Mucosa of stomach (tissue), 1 donor: ENCODE data around the gene PATJ.
"Not testable (repeated sequence)": the region's sequence is repeated elsewhere in the genome, so short reads cannot be mapped to it uniquely, and the experiment has no call there.

Experiments used
- H3K27me3 ChIP-seq: one replicate; pipeline ENCODE4 v1.7.0; 2013; ENCODE audit warnings: mild to moderate bottlenecking, low read length; ENCODE audit not compliant: control insufficient read depth, insufficient read depth
- H3K36me3 ChIP-seq: one replicate; pipeline ENCODE4 v1.7.0; 2013; ENCODE audit warnings: low read length; ENCODE audit not compliant: control insufficient read depth, insufficient read depth
- H3K4me1 ChIP-seq: one replicate; pipeline ENCODE4 v1.7.0; 2013; ENCODE audit warnings: mild to moderate bottlenecking, low read length; ENCODE audit not compliant: control insufficient read depth, insufficient read depth
- H3K4me3 ChIP-seq: one replicate; pipeline ENCODE4 v1.7.0; 2013; ENCODE audit warnings: low read length
- H3K9ac ChIP-seq: one replicate; pipeline ENCODE4 v1.7.0; 2013; ENCODE audit warnings: mild to moderate bottlenecking, low read length, moderate library complexity
- H3K9me3 ChIP-seq: one replicate; pipeline ENCODE4 v1.7.0; 2013; ENCODE audit warnings: mild to moderate bottlenecking, low read length, moderate library complexity; ENCODE audit not compliant: control insufficient read depth
- donor health status: Pancreatic carcinoma.

Gene PATJ

DNA sequence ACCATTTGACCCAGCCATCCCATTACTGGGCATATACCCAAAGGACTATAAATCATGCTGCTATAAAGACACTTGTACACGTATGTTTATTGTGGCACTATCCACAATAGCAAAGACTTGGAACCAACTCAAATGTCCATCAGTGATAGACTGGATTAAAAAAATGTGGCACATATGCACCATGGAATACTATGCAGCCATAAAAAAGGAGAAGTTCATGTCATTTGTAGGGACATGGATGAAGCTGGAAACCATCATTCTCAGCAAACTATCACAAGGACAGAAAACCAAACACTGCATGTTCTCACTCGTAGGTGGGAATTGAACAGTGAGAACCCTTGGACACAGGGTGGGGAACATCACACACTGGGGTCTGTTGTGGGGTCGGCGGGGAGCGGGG lies 206.4 kb downstream of the PATJ start:
- H3K27me3 ChIP-seq, H3K9ac ChIP-seq, H3K4me1 ChIP-seq: not testable (repeated sequence)

DNA sequence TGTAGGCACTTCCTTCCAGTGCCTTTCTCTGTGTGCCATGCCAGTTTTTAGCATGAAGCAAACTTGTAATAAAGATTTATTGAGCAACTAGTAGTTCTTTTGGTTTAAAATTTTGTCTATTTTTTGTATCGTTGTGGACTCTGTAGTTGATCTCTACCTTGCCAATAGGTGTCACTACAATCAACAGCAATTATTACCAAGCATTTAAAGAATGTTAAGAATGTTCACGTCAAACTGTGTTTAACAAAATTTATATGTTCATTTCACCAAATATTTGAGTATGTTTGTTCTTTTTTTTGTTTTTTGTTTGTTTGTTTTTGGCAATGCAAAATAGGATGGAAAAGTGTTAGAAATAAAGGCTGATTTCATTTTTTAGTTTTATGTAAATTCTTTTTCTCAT lies 208.1 kb downstream of the PATJ start:
- H3K4me3 ChIP-seq: no peak overlapping the region
- no peaks in the 10 kb centered on the region for H3K4me1 ChIP-seq
- no peaks in the 10 kb centered on the region for H3K27me3 ChIP-seq
- no peaks in the 10 kb centered on the region for H3K9me3 ChIP-seq
- no peaks in the 10 kb centered on the region for H3K36me3 ChIP-seq
- H3K9ac ChIP-seq: no peak overlapping the region

More for the DNA sequence above, 206.4 kb downstream of the PATJ start:
- not testable (repeated sequence) for H3K4me3 ChIP-seq, H3K36me3 ChIP-seq, H3K9me3 ChIP-seq

DNA sequence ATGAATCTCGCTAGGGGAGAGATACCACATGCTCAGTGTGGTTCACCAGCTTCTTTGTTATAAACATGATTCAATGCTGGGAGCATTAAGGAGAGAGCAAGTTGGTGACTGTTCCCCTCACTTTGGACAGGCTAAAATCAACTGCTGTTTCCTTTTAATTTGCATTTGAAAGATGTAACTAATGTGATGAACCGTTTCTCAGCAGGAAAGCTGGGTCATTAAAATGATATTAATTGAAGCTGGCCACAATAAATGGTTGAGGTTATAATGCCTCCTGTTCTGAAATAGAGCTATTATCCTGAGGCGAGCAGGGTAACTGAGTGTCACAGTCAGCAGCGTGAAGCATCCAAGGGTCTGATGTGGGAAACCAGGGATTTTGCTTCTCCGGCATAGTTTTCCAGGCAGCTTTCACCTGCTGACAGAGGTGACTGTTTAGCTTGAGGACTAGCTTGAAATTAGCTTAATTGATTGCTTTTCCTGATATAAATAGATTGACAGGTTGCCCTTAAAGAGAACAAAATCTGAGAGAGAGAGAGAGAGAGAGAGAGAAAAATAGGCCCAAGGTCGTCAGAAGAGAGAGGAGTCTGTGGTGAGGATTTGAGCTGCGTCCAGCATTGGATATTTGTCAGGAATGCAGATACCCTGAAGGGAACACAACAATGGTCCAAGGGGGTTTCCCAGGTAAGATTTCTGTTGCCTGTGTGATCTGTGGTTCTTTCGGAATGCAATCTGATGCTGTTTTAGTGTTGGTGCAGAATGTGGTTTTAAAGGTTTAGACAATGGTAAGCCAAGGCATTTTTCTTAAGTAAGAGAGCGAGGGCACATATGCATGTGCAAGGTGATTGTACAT lies 209.7 kb downstream of the PATJ start:
- Histone ChIP-seq H3K4me1 (no peaks in the 10 kb centered on the region), H3K27me3 (no peaks in the 10 kb centered on the region), H3K9ac (no peak overlapping the region), H3K9me3 (no peaks in the 10 kb centered on the region), H3K36me3 (no peaks in the 10 kb centered on the region), H3K4me3 (no peak overlapping the region)

DNA sequence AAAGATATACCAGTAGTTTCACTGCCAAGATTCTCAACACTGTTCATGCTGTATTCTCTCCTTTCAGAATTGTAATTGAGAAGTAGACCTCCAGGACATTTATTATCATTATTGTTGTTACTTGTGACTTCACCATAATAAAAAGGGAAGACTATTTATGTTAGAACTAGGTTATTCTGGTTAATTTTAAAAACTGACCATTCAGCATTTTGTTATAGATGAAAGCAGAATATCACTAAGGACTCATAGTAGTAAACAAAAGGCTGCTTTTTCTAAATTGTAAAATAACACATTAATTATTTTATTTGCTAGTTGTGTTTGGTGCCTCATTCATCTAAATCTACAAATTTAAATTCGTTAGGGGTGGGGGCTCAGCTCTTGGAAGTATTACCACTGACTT lies 210.4 kb downstream of the PATJ start:
- Histone ChIP-seq H3K4me3 (no peak overlapping the region), H3K9me3 (no peaks in the 10 kb centered on the region), H3K36me3 (no peaks in the 10 kb centered on the region), H3K4me1 (no peaks in the 10 kb centered on the region), H3K27me3 (no peaks in the 10 kb centered on the region), H3K9ac (no peak overlapping the region)

DNA sequence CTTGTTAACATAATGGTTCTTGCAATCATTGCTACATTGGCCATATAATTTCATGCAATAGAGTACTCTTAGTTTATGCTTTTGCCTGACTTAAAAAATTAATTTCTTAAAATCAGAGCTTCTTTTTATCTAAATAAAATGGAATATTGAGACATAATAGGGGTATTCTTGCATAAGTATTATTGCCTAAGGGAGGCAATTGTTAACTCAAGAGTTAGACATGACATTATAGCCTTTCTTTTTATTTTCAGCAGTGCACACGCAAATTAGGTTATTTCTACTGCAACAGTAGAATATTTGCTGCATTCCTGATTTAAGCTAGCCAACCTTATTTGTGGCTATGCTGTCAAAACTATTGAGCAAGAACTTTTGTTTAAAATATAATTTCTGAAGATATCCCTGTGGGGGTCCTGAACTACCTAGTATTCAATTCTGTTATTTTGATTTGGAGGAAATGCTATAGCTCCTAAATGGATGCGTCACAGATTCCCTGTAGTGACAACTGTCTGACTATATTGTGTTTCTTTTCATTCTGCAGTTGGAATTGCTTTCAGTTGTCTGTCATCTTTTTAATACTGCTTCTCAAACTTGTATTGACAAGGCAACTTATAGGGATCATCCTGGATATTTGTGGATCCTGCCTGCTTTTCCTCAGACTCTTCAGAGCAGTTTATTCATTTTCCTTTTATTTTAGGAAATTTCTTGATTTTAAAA lies 211.0 kb downstream of the PATJ start:
- no peaks in the 10 kb centered on the region for H3K27me3 ChIP-seq
- H3K4me1 ChIP-seq: no peaks in the 10 kb centered on the region
- no peak overlapping the region for H3K4me3 ChIP-seq
- H3K9me3 ChIP-seq: no peaks in the 10 kb centered on the region
- H3K36me3 ChIP-seq: no peaks in the 10 kb centered on the region
- no peak overlapping the region for H3K9ac ChIP-seq

DNA sequence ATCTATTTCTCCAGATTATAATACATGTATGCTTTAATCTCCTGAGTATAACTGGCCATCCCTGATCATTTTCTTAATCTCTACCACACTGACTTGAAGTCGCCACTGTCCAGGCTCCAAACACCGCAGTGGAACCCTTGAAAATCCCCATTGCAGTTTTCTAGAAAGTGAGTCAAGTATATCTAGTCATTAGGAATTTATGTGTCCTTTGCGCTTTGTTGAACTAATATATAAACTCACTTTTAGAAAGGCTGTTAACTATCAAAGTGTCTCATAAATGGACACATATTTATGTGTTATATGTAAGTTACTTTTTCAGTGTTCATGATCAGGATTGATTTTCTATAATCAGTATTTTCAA lies 211.5 kb downstream of the PATJ start:
- H3K4me1 ChIP-seq: no peaks in the 10 kb centered on the region
- H3K27me3 ChIP-seq: no peaks in the 10 kb centered on the region
- H3K36me3 ChIP-seq: no peaks in the 10 kb centered on the region
- no peak overlapping the region for H3K4me3 ChIP-seq
- H3K9ac ChIP-seq: no peak overlapping the region
- H3K9me3 ChIP-seq: no peaks in the 10 kb centered on the region

DNA sequence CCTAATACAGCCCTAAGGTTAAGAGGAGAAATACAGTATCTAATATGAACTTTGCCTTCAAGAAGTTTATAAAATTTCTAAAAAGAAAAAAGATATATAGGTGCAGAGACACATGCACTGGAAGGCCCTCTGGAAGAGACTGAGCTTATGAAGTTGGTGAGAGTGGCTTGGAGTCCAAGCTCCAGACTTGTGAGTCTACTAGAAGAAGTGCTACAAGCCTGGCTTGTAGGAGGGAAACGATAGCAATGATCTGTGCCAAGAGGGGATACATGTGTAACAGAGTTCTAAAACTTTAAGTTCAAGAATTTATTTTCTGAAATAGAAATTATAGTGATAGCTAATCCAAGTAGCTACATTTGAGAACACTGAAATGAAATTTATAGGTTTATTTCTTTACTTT lies 213.0 kb downstream of the PATJ start:
- H3K27me3 ChIP-seq: no peaks in the 10 kb centered on the region
- H3K9ac ChIP-seq: no peak overlapping the region
- no peaks in the 10 kb centered on the region for H3K9me3 ChIP-seq
- H3K36me3 ChIP-seq: no peaks in the 10 kb centered on the region
- H3K4me1 ChIP-seq: no peaks in the 10 kb centered on the region
- H3K4me3 ChIP-seq: no peak overlapping the region

- Histone ChIP-seq H3K27me3 (no peaks in the 10 kb centered on the region), H3K4me1 (no peaks in the 10 kb centered on the region), H3K9ac (no peak overlapping the region), H3K9me3 (no peaks in the 10 kb centered on the region), H3K36me3 (no peaks in the 10 kb centered on the region), H3K4me3 (no peak overlapping the region)
Measured at GRCh38 chr1:61956016-61956645, 213.9 kb downstream of the PATJ start.

- Histone ChIP-seq H3K27me3 (no peaks in the 10 kb centered on the region), H3K9me3 (no peaks in the 10 kb centered on the region), H3K4me3 (no peak overlapping the region), H3K4me1 (no peaks in the 10 kb centered on the region), H3K36me3 (no peaks in the 10 kb centered on the region), H3K9ac (no peak overlapping the region)
Measured at GRCh38 chr1:61956784-61957183, 214.5 kb downstream of the PATJ start.

GRCh38 chr1:61961009-61961408 lies 218.7 kb downstream of the PATJ start:
- Histone ChIP-seq H3K9me3 (no peaks in the 10 kb centered on the region), H3K9ac (no peak overlapping the region), H3K4me3 (no peak overlapping the region), H3K4me1 (no peaks in the 10 kb centered on the region), H3K36me3 (no peaks in the 10 kb centered on the region), H3K27me3 (no peaks in the 10 kb centered on the region)

DNA sequence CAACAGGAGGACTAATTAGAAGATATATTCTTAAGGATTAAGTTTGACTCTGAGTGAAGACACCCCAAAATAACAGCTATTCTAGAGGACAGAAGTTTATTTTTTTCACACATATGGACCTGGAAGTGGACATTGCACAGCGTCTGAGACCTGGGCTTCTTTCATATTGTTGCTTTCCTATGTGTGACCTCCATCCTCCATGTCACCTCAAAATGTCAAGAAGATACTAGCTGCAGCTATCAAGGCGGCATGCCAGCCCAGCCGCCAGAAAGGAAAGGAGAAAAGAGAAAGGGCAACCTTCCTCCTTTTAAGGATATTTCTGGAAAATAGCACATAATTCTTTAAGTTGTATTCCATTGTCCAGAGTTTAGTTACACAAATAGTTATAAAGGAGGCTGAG lies 220.4 kb downstream of the PATJ start:
- Histone ChIP-seq H3K9ac (no peak overlapping the region), H3K36me3 (no peaks in the 10 kb centered on the region), H3K4me1 (no peaks in the 10 kb centered on the region), H3K9me3 (no peaks in the 10 kb centered on the region), H3K27me3 (no peaks in the 10 kb centered on the region), H3K4me3 (no peak overlapping the region)

- H3K27me3 ChIP-seq, H3K9ac ChIP-seq, H3K4me1 ChIP-seq, H3K36me3 ChIP-seq, H3K9me3 ChIP-seq, H3K4me3 ChIP-seq: not testable (repeated sequence)
Measured at GRCh38 chr1:61966450-61967225, 224.4 kb downstream of the PATJ start.
